Right lung (tissue), 5 donors: ENCODE data around the gene MOV10L1. TPM values are rescaled to one million over a fixed set of nuclear protein-coding genes. Genes with fewer than 3 reads are reported as not detected.

Source experiments
- DNase-seq, 2 donors: peaks; one replicate each; pipeline ENCODE4 v3.0.0-alpha.2; 2013
- polyA plus RNA-seq, 5 donors: library from polyadenylated mRNA; unstranded; fragments of 120-200 nt; gene quantifications; one replicate each; pipeline versions ENCODE4 v1.2.1 to v1.2.3, GENCODE V29; 2013; ENCODE audit warnings: inconsistent platforms in 1 of 5, low replicate concordance in 1 of 5; ENCODE audit not compliant: insufficient read length in 5 of 5, insufficient read depth in 1 of 5

Gene MOV10L1
- polyA plus RNA-seq, 5 donors = 1.4 to 3.8 (median 2.1) TPM

GRCh38 chr22:50175921-50176849 is 86.4 kb downstream of the MOV10L1 start:
- no peak for DNase-seq

- no peak for DNase-seq
These were observed 87.2 kb downstream of the MOV10L1 start for GRCh38 chr22:50176850-50177536.

GRCh38 chr22:50177537-50178470 is 88.0 kb downstream of the MOV10L1 start:
- no peak for DNase-seq

- no peak for DNase-seq
These were observed 88.7 kb downstream of the MOV10L1 start for GRCh38 chr22:50178471-50178864.

GRCh38 chr22:50178871-50179869 is 89.4 kb downstream of the MOV10L1 start:
- DNase-seq = no peak

- DNase-seq = no peak
These were observed 90.3 kb downstream of the MOV10L1 start for GRCh38 chr22:50179937-50180726.

GRCh38 chr22:50180727-50181521 is 91.1 kb downstream of the MOV10L1 start:
- no peak for DNase-seq

GRCh38 chr22:50182176-50183081 is 92.6 kb downstream of the MOV10L1 start:
- DNase-seq = no peak

- DNase-seq = no peak
These were observed 93.5 kb downstream of the MOV10L1 start for GRCh38 chr22:50183141-50183971.

GRCh38 chr22:50184004-50184901 is 94.4 kb downstream of the MOV10L1 start:
- peak in 1 of 2 donors; percentile 52 for DNase-seq

GRCh38 chr22:50184902-50185374 is 95.1 kb downstream of the MOV10L1 start:
- no peak for DNase-seq

- DNase-seq = peak; percentile 86
These were observed 95.7 kb downstream of the MOV10L1 start, which contains the start of gene TRABD for GRCh38 chr22:50185375-50186087. TRABD (plus strand) TSS chr22:50185913; CDS start chr22:50193061, 7,148 bp downstream.

- no peak for DNase-seq
These were observed 96.4 kb downstream of the MOV10L1 start for GRCh38 chr22:50186181-50186714.
